ENCODE measurements around the gene FOXK2. TPM values are rescaled to one million over a fixed set of nuclear protein-coding genes. Genes with fewer than 3 reads are reported as not detected.

The FOXK2 gene
- total RNA-seq, 1 experiment from 2014 or later = 57.7 TPM

GRCh38 chr17:82479602-82480001, 39.9 kb upstream of the FOXK2 start (continued):
- no peak for TF ChIP-seq PREB (CRISPR knock-in tag; IDR thresholded peaks at IDR 0.05; ENCODE audit: borderline replicate concordance)
- no peak for TF ChIP-seq ATF3 (CRISPR knock-in tag; conservative IDR thresholded peaks at IDR 0.05)
- TF ChIP-seq ZBTB43 (CRISPR knock-in tag; IDR thresholded peaks at IDR 0.05) = no peak
- TF ChIP-seq, protein P1, sequence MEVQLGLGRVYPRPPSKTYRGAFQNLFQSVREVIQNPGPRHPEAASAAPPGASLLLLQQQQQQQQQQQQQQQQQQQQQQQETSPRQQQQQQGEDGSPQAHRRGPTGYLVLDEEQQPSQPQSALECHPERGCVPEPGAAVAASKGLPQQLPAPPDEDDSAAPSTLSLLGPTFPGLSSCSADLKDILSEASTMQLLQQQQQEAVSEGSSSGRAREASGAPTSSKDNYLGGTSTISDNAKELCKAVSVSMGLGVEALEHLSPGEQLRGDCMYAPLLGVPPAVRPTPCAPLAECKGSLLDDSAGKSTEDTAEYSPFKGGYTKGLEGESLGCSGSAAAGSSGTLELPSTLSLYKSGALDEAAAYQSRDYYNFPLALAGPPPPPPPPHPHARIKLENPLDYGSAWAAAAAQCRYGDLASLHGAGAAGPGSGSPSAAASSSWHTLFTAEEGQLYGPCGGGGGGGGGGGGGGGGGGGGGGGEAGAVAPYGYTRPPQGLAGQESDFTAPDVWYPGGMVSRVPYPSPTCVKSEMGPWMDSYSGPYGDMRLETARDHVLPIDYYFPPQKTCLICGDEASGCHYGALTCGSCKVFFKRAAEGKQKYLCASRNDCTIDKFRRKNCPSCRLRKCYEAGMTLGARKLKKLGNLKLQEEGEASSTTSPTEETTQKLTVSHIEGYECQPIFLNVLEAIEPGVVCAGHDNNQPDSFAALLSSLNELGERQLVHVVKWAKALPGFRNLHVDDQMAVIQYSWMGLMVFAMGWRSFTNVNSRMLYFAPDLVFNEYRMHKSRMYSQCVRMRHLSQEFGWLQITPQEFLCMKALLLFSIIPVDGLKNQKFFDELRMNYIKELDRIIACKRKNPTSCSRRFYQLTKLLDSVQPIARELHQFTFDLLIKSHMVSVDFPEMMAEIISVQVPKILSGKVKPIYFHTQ (CRISPR knock-in tag; IDR thresholded peaks at IDR 0.05) = no peak

GRCh38 chr17:82480318-82480717, 39.2 kb upstream of the FOXK2 start:
- Mint-ChIP-seq H3K27me3 (ENCODE audit: low read depth) (no peaks in the 10 kb centered on the region), H3K27ac (no peak overlapping the region), H3K4me1 (no peaks in the 10 kb centered on the region), H3K36me3 (peaks cover 47% of the 10 kb centered on the region), H3K4me3 (no peak overlapping the region), H3K9me3 (no peaks in the 10 kb centered on the region)
- CTCF ChIA-PET = interaction anchor here (0.6 to 1.5 kb wide), 6 partner anchors 14 to 81 kb away, joined by 3 to 6 read pairs (median 4); no protein-coding TSS in a partner anchor
- POLR2A ChIA-PET = interaction anchor here (0.6 kb wide), 1 partner anchor 308 kb away, joined by 3 read pairs; no protein-coding TSS in a partner anchor
- DNase-seq (ENCODE audit: low spot score) (no peak), ATAC-seq (no peak)
- TF ChIP-seq, protein P2, sequence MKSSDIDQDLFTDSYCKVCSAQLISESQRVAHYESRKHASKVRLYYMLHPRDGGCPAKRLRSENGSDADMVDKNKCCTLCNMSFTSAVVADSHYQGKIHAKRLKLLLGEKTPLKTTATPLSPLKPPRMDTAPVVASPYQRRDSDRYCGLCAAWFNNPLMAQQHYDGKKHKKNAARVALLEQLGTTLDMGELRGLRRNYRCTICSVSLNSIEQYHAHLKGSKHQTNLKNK (CRISPR knock-in tag; IDR thresholded peaks at IDR 0.05) = no peak
- TF ChIP-seq, protein P3, sequence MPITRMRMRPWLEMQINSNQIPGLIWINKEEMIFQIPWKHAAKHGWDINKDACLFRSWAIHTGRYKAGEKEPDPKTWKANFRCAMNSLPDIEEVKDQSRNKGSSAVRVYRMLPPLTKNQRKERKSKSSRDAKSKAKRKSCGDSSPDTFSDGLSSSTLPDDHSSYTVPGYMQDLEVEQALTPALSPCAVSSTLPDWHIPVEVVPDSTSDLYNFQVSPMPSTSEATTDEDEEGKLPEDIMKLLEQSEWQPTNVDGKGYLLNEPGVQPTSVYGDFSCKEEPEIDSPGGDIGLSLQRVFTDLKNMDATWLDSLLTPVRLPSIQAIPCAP (CRISPR knock-in tag; IDR thresholded peaks at IDR 0.05) = no peak
- TF ChIP-seq HMGXB4 (CRISPR knock-in tag; IDR thresholded peaks at IDR 0.05) = no peak
- no peak for TF ChIP-seq PRRX2 (CRISPR knock-in tag; IDR thresholded peaks at IDR 0.05)
- TF ChIP-seq USF1 (CRISPR knock-in tag; IDR thresholded peaks at IDR 0.05) = no peak
- TF ChIP-seq ZNF121 (CRISPR knock-in tag; IDR thresholded peaks at IDR 0.05) = no peak
- no peak for TF ChIP-seq ZNF396 (CRISPR knock-in tag; IDR thresholded peaks at IDR 0.05; ENCODE audit: borderline replicate concordance)
- TF ChIP-seq, protein P4, sequence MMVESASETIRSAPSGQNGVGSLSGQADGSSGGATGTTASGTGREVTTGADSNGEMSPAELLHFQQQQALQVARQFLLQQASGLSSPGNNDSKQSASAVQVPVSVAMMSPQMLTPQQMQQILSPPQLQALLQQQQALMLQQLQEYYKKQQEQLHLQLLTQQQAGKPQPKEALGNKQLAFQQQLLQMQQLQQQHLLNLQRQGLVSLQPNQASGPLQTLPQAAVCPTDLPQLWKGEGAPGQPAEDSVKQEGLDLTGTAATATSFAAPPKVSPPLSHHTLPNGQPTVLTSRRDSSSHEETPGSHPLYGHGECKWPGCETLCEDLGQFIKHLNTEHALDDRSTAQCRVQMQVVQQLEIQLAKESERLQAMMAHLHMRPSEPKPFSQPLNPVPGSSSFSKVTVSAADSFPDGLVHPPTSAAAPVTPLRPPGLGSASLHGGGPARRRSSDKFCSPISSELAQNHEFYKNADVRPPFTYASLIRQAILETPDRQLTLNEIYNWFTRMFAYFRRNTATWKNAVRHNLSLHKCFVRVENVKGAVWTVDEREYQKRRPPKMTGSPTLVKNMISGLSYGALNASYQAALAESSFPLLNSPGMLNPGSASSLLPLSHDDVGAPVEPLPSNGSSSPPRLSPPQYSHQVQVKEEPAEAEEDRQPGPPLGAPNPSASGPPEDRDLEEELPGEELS (CRISPR knock-in tag; IDR thresholded peaks at IDR 0.05) = no peak
- TF ChIP-seq CBFB (CRISPR knock-in tag; IDR thresholded peaks at IDR 0.05; ENCODE audit: low read depth) = no peak
- TF ChIP-seq, protein P5, sequence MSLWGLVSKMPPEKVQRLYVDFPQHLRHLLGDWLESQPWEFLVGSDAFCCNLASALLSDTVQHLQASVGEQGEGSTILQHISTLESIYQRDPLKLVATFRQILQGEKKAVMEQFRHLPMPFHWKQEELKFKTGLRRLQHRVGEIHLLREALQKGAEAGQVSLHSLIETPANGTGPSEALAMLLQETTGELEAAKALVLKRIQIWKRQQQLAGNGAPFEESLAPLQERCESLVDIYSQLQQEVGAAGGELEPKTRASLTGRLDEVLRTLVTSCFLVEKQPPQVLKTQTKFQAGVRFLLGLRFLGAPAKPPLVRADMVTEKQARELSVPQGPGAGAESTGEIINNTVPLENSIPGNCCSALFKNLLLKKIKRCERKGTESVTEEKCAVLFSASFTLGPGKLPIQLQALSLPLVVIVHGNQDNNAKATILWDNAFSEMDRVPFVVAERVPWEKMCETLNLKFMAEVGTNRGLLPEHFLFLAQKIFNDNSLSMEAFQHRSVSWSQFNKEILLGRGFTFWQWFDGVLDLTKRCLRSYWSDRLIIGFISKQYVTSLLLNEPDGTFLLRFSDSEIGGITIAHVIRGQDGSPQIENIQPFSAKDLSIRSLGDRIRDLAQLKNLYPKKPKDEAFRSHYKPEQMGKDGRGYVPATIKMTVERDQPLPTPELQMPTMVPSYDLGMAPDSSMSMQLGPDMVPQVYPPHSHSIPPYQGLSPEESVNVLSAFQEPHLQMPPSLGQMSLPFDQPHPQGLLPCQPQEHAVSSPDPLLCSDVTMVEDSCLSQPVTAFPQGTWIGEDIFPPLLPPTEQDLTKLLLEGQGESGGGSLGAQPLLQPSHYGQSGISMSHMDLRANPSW (CRISPR knock-in tag; conservative IDR thresholded peaks at IDR 0.05; ENCODE audit: low read depth) = no peak
- no peak for TF ChIP-seq CREM (CRISPR knock-in tag; IDR thresholded peaks at IDR 0.05)
- no peak for TF ChIP-seq ATF6 (CRISPR knock-in tag; IDR thresholded peaks at IDR 0.05)
- TF ChIP-seq SMAD3 (CRISPR knock-in tag; IDR thresholded peaks at IDR 0.05; ENCODE audit: borderline replicate concordance) = no peak
- TF ChIP-seq MXD4 (CRISPR knock-in tag; IDR thresholded peaks at IDR 0.05; ENCODE audit: borderline replicate concordance) = no peak

Measured in WTC11 (cell line).